MCF 10A (cell line): ENCODE results near the gene CROCC. TPM values are rescaled to one million over a fixed set of nuclear protein-coding genes. Genes with fewer than 3 reads are reported as not detected.

Experiments used
- BruUV-seq: library from RNA; stranded (reverse); fragments of 400-500 nt; replicated peaks from 2 replicates; lab custom pipeline; 2021; lab: Mats Ljungman, UMichigan
- CTCF ChIA-PET: fragments of 300-600 bp; sonication (Branson Sonifier 250); formaldehyde crosslinking; extraction: SDS; loops from one replicate; lab custom pipeline; 2021; ENCODE audit warnings: antibody characterized with exemption, inconsistent platforms; lab: Yijun Ruan, JAX
- POLR2A ChIA-PET: fragments of 300-600, 350-650 bp; sonication (Branson Sonifier 250); formaldehyde crosslinking; extraction: SDS; loops from one replicate; lab custom pipeline; 2020; ENCODE audit warnings: antibody characterized with exemption, inconsistent platforms; lab: Yijun Ruan, JAX
- DNase-seq: peaks from one replicate; pipeline ENCODE4 v3.0.0-alpha.2; 2018; ENCODE audit not compliant: unreplicated experiment
- H3K27ac Mint-ChIP-seq: one replicate; pipeline ENCODE4 v1.8.0; 2022; ENCODE audit warnings: mild to moderate bottlenecking, low read depth, mixed read lengths; ENCODE audit not compliant: unreplicated experiment
- H3K27me3 Mint-ChIP-seq: one replicate; pipeline ENCODE4 v1.8.0; 2022; ENCODE audit warnings: mixed read lengths; ENCODE audit not compliant: insufficient read depth, unreplicated experiment
- H3K36me3 Mint-ChIP-seq: one replicate; pipeline ENCODE4 v1.8.0; 2022; ENCODE audit warnings: mild to moderate bottlenecking, moderate library complexity, mixed read lengths; ENCODE audit not compliant: insufficient read depth, unreplicated experiment
- H3K4me1 Mint-ChIP-seq: one replicate; pipeline ENCODE4 v1.8.0; 2022; ENCODE audit warnings: mixed read lengths; ENCODE audit not compliant: insufficient read depth, unreplicated experiment
- H3K4me3 Mint-ChIP-seq: one replicate; pipeline ENCODE4 v1.8.0; 2022; ENCODE audit warnings: mild to moderate bottlenecking, moderate library complexity, mixed read lengths; ENCODE audit not compliant: unreplicated experiment
- H3K9me3 Mint-ChIP-seq: one replicate; pipeline ENCODE4 v1.8.0; 2022; ENCODE audit warnings: mixed read lengths; ENCODE audit not compliant: unreplicated experiment
- CTCF ChIP-seq: fragments of 200-600 bp; IDR thresholded peaks from one replicate; pipeline ENCODE4 v1.8.0; 2022; ENCODE audit warnings: antibody characterized with exemption, mild to moderate bottlenecking; ENCODE audit not compliant: unreplicated experiment
- intact Hi-C: fragments of 100-400 bp; cut with micrococcal nuclease; formaldehyde crosslinking; loops from 2 replicates; pipeline ENCODE4 v1.14.1; 2022
- total RNA-seq: library from RNA; stranded (reverse); gene quantifications from 2 replicates; pipeline ENCODE4 v1.2.3, GENCODE V29; 2022

Gene CROCC
- total RNA-seq, 1 experiment from 2014 or later: 9.6 TPM

GRCh38 chr1:16904560-16905109, 17.1 kb upstream of the CROCC start:
- ChIA-PET POLR2A (interaction anchor here (0.6 to 3.5 kb wide), 26 partner anchors 8 to 555 kb away, joined by 3 to 38 read pairs (median 5); partner anchors contain the start of genes NBPF1 and RNU1-2), CTCF (interaction anchor here (0.8 to 1.2 kb wide), 2 partner anchors 142 to 194 kb away, joined by 3 to 4 read pairs; no protein-coding TSS in a partner anchor)
- no peaks in the 10 kb centered on the region for H3K27me3 Mint-ChIP-seq
- no peak overlapping the region for H3K27ac Mint-ChIP-seq
- H3K9me3 Mint-ChIP-seq: no peaks in the 10 kb centered on the region
- H3K4me3 Mint-ChIP-seq: no peak overlapping the region
- intact Hi-C loops: loop anchor here (1.0 kb wide), 1 partner anchor 8 kb away; no protein-coding TSS in a partner anchor
- peak; percentile 99 for DNase-seq
- H3K36me3 Mint-ChIP-seq: peaks cover 4% of the 10 kb centered on the region
- H3K4me1 Mint-ChIP-seq: peaks cover 11% of the 10 kb centered on the region
- no peak for TF ChIP-seq CTCF
- BruUV-seq: no TSS peak

GRCh38 chr1:16905110-16905867, 16.4 kb upstream of the CROCC start:
- Mint-ChIP-seq H3K27ac (no peak overlapping the region), H3K4me3 (no peak overlapping the region), H3K36me3 (peaks cover 4% of the 10 kb centered on the region), H3K27me3 (no peaks in the 10 kb centered on the region), H3K9me3 (no peaks in the 10 kb centered on the region), H3K4me1 (peaks cover 16% of the 10 kb centered on the region)
- TSS peak; percentile 100 for BruUV-seq
- no peak for TF ChIP-seq CTCF
- intact Hi-C loops: no loop called here
- ChIA-PET CTCF (interaction anchor here (0.6 to 1.2 kb wide), 3 partner anchors 19 to 141 kb away, joined by 3 to 4 read pairs (median 3); no protein-coding TSS in a partner anchor), POLR2A (interaction anchor here (0.6 to 3.5 kb wide), 25 partner anchors 9 to 556 kb away, joined by 3 to 38 read pairs (median 4); partner anchors contain the start of genes NBPF1 and RNU1-2)
- DNase-seq: peak; percentile 89

- POLR2A ChIA-PET: interaction anchor here (0.6 to 3.5 kb wide), 14 partner anchors 9 to 465 kb away, joined by 3 to 38 read pairs (median 6); partner anchors contain the start of genes NBPF1 and RNU1-2
- no peak for DNase-seq
Measured at GRCh38 chr1:16905868-16906702, 15.6 kb upstream of the CROCC start.

More at GRCh38 chr1:16905868-16906702, 15.6 kb upstream of the CROCC start:
- Mint-ChIP-seq H3K36me3 (peaks cover 4% of the 10 kb centered on the region), H3K27me3 (no peaks in the 10 kb centered on the region), H3K27ac (no peak overlapping the region), H3K9me3 (no peaks in the 10 kb centered on the region), H3K4me1 (peaks cover 16% of the 10 kb centered on the region), H3K4me3 (no peak overlapping the region)
- CTCF ChIA-PET: interaction anchor here (0.6 to 1.2 kb wide), 5 partner anchors 19 to 643 kb away, joined by 3 to 4 read pairs (median 3); no protein-coding TSS in a partner anchor
- no TSS peak for BruUV-seq
- intact Hi-C loops: no loop called here
- no peak for TF ChIP-seq CTCF
